Activated effector memory CD4-positive, alpha-beta T cell treated with Interleukin-2 at 50 U/mL for 16 hours (primary cell): ENCODE results near the gene TNFSF4.

Experiments used
- DNase-seq: peaks from one replicate; pipeline ENCODE4 v3.0.0-alpha.2; 2020

Gene TNFSF4

DNA sequence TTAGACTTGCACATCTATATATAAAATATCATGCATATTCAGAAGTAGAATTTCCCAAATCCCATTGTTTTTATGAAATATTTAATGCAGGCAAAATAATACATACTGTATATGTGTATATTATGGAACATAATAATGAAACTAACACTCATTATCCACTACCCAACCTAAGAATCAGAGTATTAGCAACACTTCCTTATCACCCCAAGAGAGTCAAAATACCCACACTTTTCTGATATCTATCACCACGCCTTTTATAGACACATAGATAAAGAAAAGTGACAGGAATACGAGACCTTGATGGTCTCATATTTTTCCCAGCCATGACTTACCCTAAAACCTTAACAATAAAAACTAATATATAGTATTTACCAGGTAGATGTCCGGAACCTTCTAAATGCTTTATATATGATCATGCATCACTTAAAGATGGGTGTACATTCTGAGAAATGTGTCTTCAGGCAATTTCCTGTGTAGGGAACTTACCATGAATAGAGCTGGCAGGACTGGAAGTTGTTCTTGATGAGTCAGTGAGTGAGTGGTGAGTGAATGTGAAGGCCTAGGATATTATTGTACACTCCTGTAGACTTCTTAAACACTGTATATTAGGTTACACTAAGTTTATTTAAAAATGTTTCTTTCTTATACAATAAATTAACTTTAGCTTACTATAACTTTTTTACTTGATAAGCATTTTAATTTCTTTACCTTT, 45.5 kb downstream of the TNFSF4 start:
- no peak for DNase-seq

DNA sequence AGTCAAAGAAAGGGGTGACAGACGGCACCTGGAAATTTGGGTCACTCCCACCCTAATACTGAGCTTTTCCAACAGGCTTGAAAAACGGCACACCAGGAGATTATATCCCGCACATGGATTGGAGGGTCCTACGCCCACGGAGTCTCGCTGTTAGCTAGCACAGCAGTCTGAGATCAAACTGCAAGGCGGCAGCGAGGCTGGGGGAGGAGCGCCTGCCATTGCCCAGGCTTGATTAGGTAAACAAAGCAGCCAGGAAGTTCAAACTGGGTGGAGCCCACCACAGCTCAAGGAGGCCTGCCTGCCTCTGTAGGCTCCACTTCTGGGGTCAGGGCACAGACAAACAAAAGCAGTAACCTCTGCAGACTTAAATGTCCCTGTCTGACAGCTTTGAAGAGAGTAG, 53.2 kb downstream of the TNFSF4 start:
- peak; percentile 11 for DNase-seq

DNA sequence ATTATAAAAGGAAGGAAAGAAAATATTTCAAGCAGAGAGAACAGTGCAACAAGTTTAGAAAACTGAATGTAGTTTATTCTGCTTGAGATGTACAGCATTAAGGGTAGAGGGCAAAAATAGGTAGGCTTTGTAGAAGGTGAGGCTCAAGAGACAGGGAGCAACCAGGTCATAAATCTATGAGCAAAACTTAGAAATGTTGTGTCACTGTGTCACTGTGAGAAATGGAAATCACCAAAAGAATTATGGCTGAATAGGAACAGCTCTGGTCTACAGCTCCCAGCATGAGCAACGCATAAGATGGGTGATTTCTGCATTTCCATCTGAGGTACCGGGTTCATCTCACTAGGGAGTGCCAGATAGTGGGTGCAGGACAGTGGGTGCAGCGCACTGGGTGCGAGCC, 53.6 kb downstream of the TNFSF4 start:
- DNase-seq = no peak

DNA sequence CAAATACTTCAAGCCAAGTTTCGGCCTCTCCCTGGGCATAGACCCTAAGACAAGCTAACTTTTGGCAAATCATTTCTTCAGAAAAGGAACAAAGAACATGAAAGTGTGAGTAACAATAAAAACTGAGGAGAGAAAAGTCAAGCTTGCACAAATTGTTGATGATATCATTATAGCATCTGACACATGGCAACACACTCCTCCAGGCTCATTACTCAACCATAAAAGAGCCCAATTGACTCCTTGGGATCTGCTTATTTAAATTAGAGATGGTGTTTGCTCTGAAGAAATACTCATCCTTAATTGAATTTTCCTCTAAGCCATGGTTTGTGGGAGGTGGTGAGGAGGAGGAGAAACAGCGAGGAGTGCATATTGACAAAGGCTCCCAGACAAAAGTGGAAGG, 54.5 kb downstream of the TNFSF4 start:
- no peak for DNase-seq

DNA sequence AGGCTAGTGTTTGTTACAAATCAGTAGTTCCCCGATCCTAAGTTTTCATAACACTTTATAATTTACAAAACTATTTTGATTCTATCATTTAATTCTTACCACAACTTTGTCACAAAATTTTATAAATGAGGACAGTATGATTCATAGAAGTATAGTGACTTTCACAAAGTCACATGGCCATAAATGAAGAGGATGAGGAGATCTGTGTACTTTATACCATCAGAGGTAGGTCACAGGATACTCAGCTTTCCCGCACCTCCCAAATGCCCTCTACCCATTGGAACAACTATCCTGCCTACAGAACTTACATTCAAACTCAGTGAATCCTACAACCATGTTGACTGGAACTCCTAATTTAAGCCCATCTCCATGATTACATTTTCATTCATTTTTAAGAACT, 56.3 kb downstream of the TNFSF4 start:
- no peak for DNase-seq

DNA sequence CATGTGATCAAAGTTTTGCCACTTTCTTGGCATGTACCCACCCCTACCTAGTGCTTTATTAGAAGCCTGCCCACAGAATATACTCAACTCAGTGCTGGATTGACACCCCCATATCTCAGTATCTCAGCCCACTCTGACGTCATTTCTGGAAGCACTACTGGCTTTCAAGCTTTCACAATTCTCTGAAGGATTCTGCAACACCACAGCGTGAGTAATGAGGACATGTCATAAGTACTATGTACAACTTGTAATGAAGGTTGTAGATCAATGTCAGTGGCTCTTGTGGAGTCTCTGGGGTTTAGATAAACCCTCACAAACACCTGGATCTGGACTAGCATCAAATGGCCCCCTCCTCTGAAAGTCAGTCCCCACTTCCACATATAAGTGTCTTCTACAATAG, 57.2 kb downstream of the TNFSF4 start:
- no peak for DNase-seq

DNA sequence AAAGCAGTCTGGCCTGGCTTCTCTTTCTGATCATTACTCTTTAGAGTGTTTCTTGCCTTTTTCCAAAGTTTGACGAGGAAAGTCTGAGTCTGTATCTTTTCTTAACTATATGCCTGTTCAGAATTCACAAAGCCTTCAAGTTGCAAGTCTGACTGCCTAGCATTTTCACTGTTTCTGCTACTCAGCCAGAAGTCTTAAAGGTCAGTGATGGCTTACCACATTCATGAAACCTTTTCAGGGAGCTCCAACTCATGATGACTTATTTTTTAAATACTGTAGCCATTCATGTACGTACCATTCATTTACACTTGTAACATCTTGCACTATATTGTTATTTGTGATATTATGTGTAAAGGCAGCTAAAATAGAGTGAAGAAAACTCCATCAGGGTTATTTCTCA, 58.2 kb downstream of the TNFSF4 start:
- no peak for DNase-seq

DNA sequence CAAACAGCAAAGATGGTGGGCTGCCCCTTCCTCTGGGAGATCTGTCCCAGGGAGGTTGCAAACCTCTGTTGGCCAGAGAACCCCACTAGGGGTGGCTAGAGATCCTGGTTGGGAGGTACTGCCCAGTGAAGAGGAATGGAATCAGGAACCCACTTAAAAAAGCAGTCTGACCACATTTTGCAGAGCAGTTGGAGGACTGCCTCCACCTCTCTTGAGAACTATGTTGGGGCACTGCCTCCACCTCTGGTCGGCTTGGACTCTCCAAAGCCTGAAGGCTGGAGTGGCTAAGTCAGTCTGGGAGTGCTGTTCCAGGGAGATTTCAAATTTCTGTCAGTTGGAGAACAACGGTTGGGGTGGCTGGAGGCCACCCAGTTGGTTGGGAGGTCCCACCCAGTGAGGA, 58.6 kb downstream of the TNFSF4 start:
- no peak for DNase-seq

DNA sequence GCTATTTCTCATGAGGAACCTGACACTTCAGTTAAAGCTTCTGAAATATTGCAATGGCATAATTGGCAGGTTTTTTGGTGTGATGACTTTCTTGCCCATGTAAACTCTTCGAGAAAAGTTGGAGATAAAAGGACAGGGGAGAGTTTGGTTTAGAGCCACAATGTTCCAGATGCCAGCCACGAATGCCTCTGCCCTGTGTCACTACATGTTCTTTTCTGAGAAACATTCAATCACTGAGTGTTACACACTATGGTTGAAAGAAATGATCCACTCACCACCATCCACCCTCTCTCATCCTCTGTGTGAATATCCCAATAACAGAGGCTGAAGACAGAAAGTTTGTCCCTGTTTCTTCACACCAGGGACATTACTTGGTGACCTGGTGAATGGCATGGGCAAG, 66.4 kb downstream of the TNFSF4 start:
- DNase-seq = no peak

DNA sequence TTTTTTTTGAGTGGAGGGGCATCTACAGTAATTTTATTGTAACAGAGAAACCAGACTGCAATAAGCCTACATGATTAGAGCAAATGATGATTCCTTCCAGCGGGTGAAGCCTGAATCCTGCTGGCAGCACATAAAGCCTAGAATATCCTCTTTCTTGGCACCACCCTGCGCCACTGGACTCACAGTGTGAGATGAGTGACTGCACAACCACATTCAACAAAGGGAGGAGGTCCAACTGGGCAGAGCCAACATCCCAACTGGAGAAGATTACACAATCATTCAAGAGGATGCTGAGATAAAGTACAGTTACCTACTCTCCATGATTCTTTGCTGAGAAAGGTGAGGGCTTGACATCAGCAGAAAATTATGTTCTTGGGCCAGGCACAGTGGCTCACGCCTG, 67.4 kb downstream of the TNFSF4 start:
- no peak for DNase-seq

DNA sequence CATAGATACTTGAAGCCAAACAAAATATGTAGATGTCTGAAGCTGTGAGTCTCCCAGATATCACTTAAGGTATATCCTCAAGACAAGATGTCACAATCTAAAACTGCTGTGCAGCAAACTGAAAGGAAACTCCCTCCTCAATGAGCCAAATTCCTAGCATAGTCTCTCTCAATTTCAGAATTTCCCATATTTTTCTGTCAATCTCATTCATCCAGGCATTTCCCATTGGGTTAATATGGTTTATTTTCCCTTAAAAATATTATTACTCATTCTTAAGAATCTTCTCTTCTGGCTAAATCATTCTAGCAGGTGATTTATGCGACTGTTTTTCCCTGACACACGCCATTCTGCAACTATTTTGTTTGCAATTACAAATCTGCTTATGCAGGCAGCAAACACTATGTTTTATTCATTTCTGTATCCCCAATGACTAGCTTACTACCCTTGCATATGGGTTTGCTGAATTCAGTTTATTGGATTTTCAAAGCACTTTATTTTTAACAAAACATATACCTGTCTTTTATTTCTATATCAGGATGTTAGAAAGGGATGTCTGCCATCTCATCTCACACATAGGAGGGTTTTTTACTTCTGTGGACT, 69.9 kb downstream of the TNFSF4 start:
- DNase-seq = no peak

DNA sequence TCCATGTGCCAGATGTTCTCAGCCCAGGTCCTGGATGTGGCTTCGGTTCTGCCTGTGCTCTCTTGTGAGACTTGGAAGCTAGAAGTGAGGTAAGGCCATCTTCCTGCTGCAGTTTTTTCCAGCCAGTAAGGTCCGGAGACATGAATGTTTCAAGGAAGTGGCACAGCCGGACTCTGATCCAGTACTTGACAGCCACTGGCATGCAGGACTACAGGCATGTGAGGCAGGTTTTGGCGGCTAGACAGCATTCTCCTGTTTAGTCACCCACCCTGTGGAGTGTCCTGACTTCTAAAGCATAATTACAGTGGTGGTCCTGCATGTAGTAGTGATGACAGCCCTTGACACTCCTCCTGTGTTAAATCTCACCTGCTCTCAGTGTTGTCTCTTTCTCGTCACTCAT, 72.3 kb downstream of the TNFSF4 start:
- DNase-seq = no peak

DNA sequence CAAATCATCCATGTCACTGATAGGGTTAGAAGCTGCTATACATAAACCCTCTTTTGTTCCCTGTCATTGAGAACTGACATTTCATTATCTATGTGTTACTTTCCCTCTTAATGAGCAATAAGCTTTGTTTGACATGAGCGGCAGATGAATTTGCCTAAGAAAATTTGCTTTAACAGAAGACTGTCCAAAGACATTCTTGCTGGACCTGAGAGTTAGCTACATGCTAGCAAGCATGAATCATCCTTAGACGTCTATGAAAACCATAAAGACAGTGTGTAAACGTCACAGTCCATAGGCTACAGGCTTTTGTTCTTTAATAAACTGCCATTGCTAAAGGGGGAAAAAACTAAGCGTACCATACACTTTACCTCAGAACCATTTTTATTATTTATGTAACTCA, 73.1 kb downstream of the TNFSF4 start:
- no peak for DNase-seq
